Stimulated activated CD8-positive, alpha-beta memory T cell treated with anti-CD3 and anti-CD28 coated beads, Interleukin-7, amount 100 ng/mL, for 4 hours (primary cell): ENCODE measurements around the gene S100A5.

Source experiments
- DNase-seq, 2 donors: peaks; one replicate each; pipeline ENCODE4 v3.0.0-alpha.2; 2020; ENCODE audit warnings: low read depth in 2 of 2

S100A5 gene

DNA sequence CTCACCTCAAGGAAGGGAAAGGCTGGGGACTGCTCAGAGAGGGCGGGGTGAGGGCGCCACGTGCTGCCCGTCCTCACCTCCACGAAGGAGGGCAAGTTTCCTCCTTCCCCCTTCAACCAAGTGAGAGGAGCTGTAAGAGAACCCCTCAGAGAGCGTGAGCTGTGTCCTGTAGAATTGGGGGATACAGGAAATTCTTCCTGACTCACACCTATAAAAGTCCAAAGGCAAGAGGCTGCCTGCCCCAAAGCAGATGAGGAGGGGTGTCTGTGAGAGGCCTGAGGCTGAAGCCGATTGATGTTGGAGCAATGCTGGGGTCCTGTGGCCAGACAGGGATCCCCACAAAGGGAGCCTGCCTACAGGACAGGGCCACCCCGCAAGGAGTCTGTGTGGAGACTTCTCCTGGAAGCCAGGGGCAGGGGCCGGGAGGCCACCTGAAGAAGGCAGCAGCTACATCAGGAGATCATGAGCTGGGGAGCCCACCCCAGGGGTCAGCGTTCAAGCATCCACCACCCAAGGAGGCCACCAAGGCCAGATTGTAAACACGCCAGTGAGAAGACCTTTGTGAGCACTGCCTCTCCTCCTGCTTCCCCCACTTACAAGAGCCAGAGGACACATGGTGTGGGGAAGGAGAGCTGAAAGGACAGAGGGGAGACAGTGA is 32.7 kb downstream of the S100A5 start:
- DNase-seq = no peak

DNA sequence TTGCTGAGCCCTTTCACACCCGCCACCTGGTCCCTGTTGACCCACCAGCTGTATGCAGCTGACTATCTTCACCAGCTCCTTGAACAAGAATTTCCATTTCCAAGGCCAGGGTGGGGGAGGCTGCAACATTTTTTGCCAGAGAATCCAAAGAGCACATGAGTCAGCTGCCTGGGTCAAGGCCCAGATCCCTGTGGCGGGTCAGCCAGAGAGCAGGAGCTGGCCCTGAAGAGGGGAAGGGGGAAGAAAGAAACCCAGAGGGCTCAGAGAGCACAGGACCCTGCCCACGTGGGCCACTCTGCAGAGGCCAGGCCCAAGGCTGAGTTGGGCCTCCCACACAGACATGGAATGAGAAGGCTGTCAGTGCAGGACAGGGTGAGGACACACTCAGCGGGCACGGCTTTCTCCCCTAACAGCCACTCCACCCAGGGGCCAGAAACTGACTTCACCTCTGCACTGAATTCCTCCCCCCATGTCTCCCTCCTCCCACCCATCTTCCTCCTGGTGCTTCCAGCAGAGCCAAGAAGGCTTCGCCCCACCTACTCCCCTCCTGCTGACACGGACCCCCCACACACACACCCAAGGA is 33.8 kb downstream of the S100A5 start:
- DNase-seq = no peak

DNA sequence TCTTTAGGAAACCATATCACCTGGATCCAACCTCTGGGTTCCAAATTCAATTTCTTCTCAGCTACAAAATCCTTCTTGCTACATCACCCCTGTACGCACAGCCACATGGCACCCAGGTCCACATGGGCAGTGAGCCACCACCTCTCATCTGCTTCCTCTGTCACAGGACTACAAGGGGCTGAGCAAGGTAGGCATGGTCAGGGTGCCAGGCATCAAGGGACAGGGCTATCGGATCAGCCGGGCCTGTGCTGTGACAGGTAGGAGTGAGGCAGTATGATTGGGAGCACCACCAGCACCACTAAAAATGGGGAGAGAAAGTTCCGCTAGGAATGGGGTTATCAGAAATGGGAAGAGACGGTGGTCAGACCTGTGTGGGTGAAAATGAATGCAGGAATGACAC is 34.3 kb downstream of the S100A5 start:
- DNase-seq = no peak

DNA sequence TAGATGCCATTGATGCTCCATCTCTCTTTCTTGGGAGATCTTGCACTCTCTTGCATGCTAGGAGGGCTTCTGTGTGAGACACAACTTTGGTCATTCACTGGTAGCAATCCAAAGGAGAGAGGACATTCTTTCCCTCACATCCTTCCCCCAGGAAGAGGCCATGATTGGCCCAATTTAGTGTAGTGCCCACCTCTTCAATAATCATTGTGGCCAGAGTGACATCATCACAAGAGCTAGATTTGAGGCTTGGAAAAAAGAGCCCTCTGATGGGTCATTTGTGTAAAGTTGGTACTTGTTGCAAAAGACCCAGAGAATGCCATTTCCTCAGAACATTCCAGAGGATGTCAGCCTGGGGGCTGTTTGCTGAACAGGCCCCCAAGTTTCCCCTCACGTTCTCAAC is 35.2 kb downstream of the S100A5 start:
- no peak for DNase-seq

DNA sequence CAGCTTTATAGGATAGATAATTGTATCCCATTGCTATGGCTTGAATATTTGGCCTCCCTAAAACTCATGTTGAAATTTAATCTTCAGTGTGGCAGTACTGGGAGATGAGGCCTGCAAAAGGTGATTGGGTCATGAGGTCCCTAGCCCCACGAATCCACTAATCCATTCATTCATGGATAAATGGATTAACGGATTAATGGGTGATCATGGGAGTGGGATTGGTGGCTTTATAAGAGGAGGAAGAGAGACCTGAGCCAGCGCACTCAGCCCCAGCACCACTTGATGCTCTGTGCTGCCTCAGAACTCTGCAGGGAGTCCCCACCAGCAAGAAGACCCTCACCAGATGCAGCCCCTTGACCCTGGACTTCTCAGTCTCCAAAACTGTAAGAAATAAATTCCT is 37.0 kb downstream of the S100A5 start:
- no peak for DNase-seq

DNA sequence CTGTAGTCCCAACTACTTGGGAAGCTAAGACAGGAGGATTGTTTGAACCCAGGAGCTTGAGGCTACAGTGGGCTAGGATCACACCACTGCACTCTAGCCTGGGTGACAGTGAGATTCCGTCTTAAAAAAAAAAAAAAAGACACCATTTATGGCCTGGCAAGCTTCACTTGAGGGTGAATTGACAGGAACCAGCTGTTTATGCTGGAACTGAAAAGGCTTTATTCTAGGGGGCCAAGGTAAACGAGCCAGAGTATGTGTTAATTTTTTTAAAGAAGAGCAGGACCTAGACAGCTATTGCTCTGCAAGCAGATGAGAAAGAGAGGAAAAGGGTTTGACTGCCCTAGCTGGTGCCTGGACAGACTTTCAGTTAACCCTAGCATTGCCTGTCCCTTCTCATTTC is 42.0 kb downstream of the S100A5 start:
- DNase-seq = no peak

DNA sequence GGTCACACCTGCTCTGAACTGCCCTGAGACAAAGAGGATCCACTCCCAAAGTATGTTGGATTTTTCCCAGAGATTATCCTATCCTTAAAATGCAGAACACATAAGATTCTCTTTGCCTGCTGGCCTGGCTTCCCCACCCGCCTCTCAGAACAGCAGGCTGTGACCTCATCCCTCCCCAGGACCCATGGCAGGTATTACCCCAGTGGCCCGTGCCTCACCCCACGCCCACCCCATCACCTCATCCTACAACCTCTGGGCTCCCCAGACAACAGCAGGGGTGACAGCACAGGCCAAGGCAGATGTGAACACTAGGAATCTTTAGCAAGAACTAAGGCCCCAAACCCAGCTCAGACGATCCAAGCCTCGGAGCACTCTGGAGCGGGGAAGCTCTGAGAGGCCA is 45.2 kb downstream of the S100A5 start:
- no peak for DNase-seq

DNA sequence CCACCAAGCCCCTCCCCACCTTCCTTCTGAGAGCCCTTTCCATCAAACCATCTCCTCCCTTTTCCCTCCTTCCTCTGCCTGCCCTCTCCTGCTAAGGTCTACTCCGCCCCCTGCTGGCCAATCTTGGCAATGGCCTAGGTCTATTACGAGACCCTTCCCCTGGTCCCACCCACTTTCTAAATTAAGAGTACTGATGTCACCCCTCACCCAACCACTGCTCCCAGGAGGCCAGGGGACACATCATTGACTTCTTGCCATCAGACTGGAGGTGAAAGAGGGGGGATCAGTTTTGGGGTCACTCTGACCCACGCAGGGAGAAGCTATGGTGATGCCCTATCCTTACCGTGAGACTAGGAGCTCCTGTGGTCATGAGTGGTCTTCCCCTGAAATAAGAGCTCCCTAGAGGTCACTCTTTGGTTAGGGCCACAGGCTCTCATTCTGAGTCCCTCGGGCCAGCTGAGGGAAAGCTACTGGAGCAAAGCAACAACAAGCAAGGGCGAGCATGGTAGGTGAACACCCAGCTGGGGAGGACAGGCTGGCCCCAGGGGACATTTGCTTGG is 45.7 kb downstream of the S100A5 start:
- peak; percentile 36 to 42 for DNase-seq

DNA sequence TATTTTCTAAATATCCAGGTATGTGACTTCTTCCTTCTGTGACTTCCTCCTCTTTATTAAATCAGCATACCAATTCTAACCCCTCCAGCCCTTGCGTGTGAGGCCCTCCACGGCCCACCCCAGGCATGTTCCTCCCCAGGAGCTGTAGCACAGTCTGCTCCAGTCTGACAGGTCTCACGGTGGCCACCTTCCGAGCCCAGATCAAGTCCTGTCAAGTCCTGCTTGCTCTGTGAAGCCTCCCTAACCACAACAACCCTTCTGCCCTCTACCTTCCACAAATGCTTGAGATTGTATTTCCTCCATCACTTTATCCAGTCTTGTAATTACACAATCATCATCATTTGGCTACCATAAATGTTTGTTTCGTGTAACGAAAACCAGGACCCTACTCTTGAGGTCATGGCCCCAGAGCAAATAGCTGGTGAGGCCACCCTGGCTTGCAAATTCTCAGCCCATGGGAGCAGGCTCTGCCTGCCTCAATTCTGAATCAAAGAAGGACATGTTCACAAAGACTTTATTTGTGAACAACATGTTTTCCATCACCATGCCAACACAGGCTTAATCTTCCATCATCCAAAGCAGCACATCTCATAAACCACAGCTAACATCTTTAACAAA is 47.3 kb downstream of the S100A5 start:
- DNase-seq = no peak

DNA sequence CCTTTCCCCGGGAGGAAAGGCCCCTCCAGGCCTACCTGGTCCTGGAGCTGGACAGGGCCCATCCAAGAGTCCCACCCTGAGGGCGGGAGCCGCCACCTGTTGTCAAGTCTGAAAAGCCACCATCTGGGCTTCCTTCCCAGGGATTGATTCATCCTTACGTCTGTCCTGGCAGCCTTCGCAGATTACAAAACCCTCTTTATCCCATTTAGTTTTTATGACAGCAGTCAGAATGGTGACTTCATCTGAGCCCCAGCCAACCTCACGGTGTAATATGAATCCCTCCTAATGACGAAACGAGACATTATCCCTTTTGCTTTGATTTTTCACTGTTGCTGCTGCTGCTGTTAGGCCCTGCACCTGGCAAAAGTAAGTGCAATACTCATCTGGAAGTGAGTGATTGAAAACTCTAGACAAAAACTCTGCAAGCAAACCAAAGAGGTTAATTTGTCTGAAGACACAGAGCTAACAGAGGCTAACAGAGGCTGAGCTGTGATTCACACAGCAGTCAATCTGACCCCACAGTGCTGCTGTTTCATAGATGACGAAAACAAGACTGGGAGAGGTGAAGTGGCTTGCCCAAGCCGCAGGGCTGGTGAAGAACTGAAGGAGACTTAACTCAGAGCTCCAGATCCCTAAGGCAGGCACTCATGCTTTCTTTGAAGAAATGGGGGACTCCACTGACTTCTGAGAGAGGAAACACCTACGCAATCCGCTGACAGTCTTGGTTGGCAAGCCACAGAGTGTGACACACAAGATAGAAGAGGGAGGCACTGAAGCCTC is 50.3 kb downstream of the S100A5 start:
- no peak for DNase-seq

DNA sequence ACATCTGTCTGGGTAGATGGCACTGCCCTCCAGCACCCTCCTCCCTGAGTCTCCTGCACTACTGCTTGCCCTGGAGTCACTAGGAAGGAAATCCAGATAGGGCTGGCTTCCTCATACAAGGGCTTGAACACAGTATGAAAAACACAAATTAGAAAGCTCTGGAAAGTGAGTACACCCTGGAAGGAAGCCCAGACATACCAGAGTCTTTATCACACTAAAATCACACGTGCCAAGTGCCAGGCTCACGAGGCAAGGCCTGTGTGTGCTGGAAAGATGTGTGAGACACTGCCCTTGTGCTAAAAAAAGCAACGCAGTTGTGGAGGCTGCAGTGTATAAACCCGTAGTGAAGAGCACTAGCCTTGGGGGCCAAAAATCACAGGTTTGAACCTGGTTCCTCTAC is 52.0 kb downstream of the S100A5 start:
- no peak for DNase-seq

DNA sequence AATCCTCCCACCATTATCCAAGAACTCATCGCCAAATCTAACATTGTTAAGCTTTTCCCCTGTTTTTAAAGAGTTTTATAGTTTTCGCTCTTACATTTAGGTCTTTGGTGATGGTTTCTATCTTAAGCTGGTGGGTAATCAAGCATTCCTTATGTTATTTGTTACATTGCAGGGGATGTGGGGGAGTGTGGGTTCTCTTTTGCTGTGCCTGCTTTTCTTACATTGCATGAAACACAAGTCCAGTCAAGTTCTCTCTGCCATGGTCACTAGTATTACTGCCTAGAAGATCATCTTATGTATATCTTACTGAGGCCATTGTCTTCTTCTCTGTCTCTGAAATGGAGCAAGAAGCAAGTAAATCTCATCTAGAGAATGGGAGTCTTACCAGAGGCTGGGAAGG is 53.0 kb downstream of the S100A5 start:
- no peak for DNase-seq
